Fibroblast of villous mesenchyme (primary cell): ENCODE data around the gene DTD2. TPM values are rescaled to one million over a fixed set of nuclear protein-coding genes. Genes with fewer than 3 reads are reported as not detected.
"Not testable (repeated sequence)": the region's sequence is repeated elsewhere in the genome, so short reads cannot be mapped to it uniquely, and the experiment has no call there.

ENCODE experiments used
- DNase-seq: peaks from one replicate; pipeline ENCODE4 v3.0.0-alpha.2; 2010; ENCODE audit warnings: low read depth
- H3K4me3 ChIP-seq: 2 replicates; pipeline ENCODE4 v1.5.1; 2011; ENCODE audit warnings: low read depth, mild to moderate bottlenecking, low read length
- CTCF ChIP-seq: IDR thresholded peaks from 2 replicates; pipeline ENCODE4 v1.5.1; 2012; ENCODE audit warnings: low read depth, mild to moderate bottlenecking, low read length; ENCODE audit not compliant: insufficient read depth
- total RNA-seq: library from RNA; depleted of rRNA; stranded (reverse); fragments of >200 nt; gene quantifications from 2 replicates; pipeline ENCODE4 v1.2.3, GENCODE V29; 2012

The DTD2 gene
- total RNA-seq, 1 donor, result 68.2 TPM

DNA sequence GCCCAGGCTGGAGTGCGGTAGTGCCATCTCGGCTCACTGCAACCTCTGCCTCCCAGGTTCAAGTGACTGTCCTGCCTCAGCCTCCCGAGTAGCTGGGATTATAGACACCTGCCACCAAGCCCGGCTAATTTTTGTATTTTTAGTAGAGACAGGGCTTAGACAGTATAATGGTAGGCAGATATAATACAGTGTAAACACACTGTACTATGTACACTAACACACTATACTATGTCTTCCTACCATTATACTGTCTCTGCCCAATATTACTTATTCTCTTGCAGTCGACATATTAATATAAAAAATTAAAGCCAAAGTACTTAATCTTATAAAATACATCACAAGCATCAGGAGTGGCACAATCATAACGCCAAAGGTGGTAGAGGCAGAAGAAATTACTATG lies 15.0 kb downstream of the DTD2 start:
- no peak overlapping the region for H3K4me3 ChIP-seq
- no peak for DNase-seq
- no peak for TF ChIP-seq CTCF

GRCh38 chr14:31441273-31442111 lies 15.8 kb downstream of the DTD2 start:
- TF ChIP-seq CTCF, result no peak
- DNase-seq, result peak; percentile 88
- peak overlapping the region; percentile 6 for H3K4me3 ChIP-seq

DNA sequence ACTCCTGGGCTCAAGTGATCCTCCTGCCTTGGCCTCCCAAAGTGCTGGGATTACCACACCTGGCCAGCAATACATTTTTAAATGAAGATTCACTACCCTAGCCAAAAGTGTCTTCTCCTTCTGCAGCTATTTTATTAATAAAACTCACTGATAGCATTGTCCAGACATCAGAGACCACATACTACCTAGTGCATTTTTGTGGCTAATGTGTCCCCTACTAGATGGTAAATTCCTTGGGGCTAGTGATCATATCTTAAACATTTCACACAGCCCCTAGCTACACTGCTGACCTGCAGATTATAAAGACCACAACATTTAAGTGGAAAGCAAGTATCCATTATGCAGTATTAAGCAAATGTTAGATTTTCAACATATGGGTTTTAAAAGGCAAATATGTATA lies 17.0 kb downstream of the DTD2 start:
- no peak for TF ChIP-seq CTCF
- no peak overlapping the region for H3K4me3 ChIP-seq
- peak; percentile 3 for DNase-seq

GRCh38 chr14:31439561-31439960 lies 17.7 kb downstream of the DTD2 start:
- TF ChIP-seq CTCF, result no peak
- DNase-seq, result no peak
- H3K4me3 ChIP-seq, result no peak overlapping the region

GRCh38 chr14:31437045-31437691 lies 20.1 kb downstream of the DTD2 start:
- not testable (repeated sequence) for DNase-seq, H3K4me3 ChIP-seq

DNA sequence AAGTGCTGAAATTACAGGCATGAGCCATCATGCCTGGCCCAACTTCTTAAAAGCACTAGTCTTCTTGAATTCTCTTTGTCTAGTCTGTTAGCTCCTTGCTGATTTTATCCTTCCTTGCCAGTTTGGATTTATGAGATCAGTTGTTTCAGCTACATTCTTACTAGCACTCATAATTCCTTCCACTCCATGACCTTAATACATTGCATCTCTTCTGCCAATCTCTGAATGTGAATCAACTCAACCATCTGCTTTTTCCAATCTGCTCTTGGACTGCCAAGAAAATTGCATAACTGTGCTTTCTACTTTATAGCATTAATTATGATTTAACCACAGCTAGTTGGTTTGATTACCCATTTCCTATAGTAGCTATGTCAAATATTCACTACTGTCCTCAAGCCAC lies 22.0 kb downstream of the DTD2 start:
- peak; percentile 52 for DNase-seq
- TF ChIP-seq CTCF, result no peak
- H3K4me3 ChIP-seq, result no peak overlapping the region

- TF ChIP-seq CTCF, result no peak
- no peak overlapping the region for H3K4me3 ChIP-seq
- DNase-seq, result no peak
These were observed 26.6 kb downstream of the DTD2 start for GRCh38 chr14:31430634-31431264.
